Measurements from ENCODE around the gene FYCO1.

DNA sequence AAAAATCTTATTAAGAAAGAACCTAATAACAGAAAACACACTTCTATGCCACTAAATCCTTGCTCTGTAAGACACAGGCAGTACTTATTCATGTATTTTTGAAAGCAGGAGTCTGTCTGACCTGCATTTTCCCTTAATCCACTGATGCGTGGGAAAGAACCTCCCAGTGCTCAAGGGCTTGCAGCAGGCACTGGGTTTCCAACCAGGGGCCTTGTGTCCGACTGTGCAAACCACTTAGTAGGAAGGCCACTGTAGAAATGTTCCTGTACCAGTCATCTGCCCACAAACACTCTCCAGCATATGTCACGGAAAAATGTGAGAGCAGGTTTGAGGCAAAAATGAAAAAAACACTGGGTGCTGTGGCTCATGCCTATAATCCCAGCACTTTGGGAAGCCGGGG lies 39.9 kb downstream of the FYCO1 start:
- no peak for TF ChIP-seq POLR2AphosphoS5 (IDR thresholded peaks at IDR 0.05; ENCODE audit: borderline replicate concordance, low read depth, low read length)
- TF ChIP-seq EZH2 (IDR thresholded peaks at IDR 0.05) = no peak
- no peak for TF ChIP-seq FOXP2 (optimal IDR thresholded peaks at IDR 0.05; ENCODE audit: control extremely low read depth, extremely low read length, insufficient read depth)

Data from SK-N-MC (cell line).